ENCODE measurements around the gene ITGA6. TPM values are rescaled to one million over a fixed set of nuclear protein-coding genes. Genes with fewer than 3 reads are reported as not detected.

The ITGA6 gene
- total RNA-seq, 4 donors from 2014 or later: 22.5 to 40.6 (median 29.2) TPM

- ATAC-seq (peak; percentile 66 to 83), DNase-seq (peak in 1 of 2 donors; percentile 5)
- Histone ChIP-seq H3K36me3 (peaks cover 0 to 9% of the 10 kb centered on the region in 2 donors), H3K4me3 (no peak overlapping the region), H3K4me1 (peaks cover 0 to 12% of the 10 kb centered on the region in 2 donors), H3K27me3 (no peaks in the 10 kb centered on the region), H3K27ac (peak overlapping the region in 3 of 4 donors; percentile 44 to 57 (median 44)), H3K9me3 (no peaks in the 10 kb centered on the region)
- in situ Hi-C loops (cut with MboI; ENCODE audit: low sequenced_read_pairs in 4 of 4): no loop called here
- intact Hi-C loops (cut with DNase I; ENCODE audit: low total_unique reads): no loop called here
- TF ChIP-seq CTCF (IDR thresholded peaks at IDR 0.05 in 4 of 5, conservative IDR thresholded peaks at IDR 0.05 in 1 of 5) (no peak), POLR2A (IDR thresholded peaks at IDR 0.05) (no peak)
These were observed 53.2 kb downstream of the ITGA6 start for GRCh38 chr2:172480301-172481218.

- TF ChIP-seq POLR2A (IDR thresholded peaks at IDR 0.05) (no peak), CTCF (IDR thresholded peaks at IDR 0.05 in 4 of 5, conservative IDR thresholded peaks at IDR 0.05 in 1 of 5) (no peak)
- DNase-seq (no peak), ATAC-seq (no peak)
- Histone ChIP-seq H3K36me3 (peaks cover 0 to under 1% of the 10 kb centered on the region in 2 donors), H3K4me1 (peaks cover 0 to 12% of the 10 kb centered on the region in 2 donors), H3K4me3 (no peak overlapping the region), H3K27ac (peak overlapping the region in 1 of 4 donors; percentile 35), H3K27me3 (no peaks in the 10 kb centered on the region), H3K9me3 (no peaks in the 10 kb centered on the region)
- intact Hi-C loops (cut with DNase I; ENCODE audit: low total_unique reads) (no loop called here), in situ Hi-C loops (cut with MboI; ENCODE audit: low sequenced_read_pairs in 4 of 4) (no loop called here)
These were observed 54.3 kb downstream of the ITGA6 start for GRCh38 chr2:172481507-172482262.

- H3K27ac ChIP-seq: no peak overlapping the region
- in situ Hi-C loops (cut with MboI; ENCODE audit: low sequenced_read_pairs in 4 of 4): no loop called here
- TF ChIP-seq POLR2A (IDR thresholded peaks at IDR 0.05) (no peak), CTCF (IDR thresholded peaks at IDR 0.05 in 4 of 5, conservative IDR thresholded peaks at IDR 0.05 in 1 of 5) (no peak)
- no peak overlapping the region for H3K4me3 ChIP-seq
- H3K4me1 ChIP-seq: peaks cover 0 to 12% of the 10 kb centered on the region in 2 donors
- DNase-seq: no peak
- H3K27me3 ChIP-seq: no peaks in the 10 kb centered on the region
- H3K9me3 ChIP-seq: no peaks in the 10 kb centered on the region
- intact Hi-C loops (cut with DNase I; ENCODE audit: low total_unique reads): no loop called here
- no peak for ATAC-seq
- peaks cover 0 to 18% of the 10 kb centered on the region in 2 donors for H3K36me3 ChIP-seq
These were observed 56.9 kb downstream of the ITGA6 start for GRCh38 chr2:172484253-172484652.

GRCh38 chr2:172484706-172485105, 57.3 kb downstream of the ITGA6 start:
- Histone ChIP-seq H3K9me3 (no peaks in the 10 kb centered on the region), H3K4me3 (no peak overlapping the region), H3K27me3 (no peaks in the 10 kb centered on the region), H3K27ac (no peak overlapping the region), H3K36me3 (peaks cover 0 to 19% of the 10 kb centered on the region in 2 donors), H3K4me1 (peaks cover 0 to 12% of the 10 kb centered on the region in 2 donors)
- ATAC-seq (no peak), DNase-seq (no peak)
- in situ Hi-C loops (cut with MboI; ENCODE audit: low sequenced_read_pairs in 4 of 4) (no loop called here), intact Hi-C loops (cut with DNase I; ENCODE audit: low total_unique reads) (no loop called here)
- no peak for TF ChIP-seq CTCF (IDR thresholded peaks at IDR 0.05 in 4 of 5, conservative IDR thresholded peaks at IDR 0.05 in 1 of 5)
- no peak for TF ChIP-seq POLR2A (IDR thresholded peaks at IDR 0.05)

All from gastrocnemius medialis (tissue), 4 donors.